ENCODE data around the gene SLX9. TPM values are rescaled to one million over a fixed set of nuclear protein-coding genes. Genes with fewer than 3 reads are reported as not detected.

SLX9 gene
- total and polyA plus RNA-seq, 7 donors: 9.7 to 38.8 (median 20.7) TPM

DNA sequence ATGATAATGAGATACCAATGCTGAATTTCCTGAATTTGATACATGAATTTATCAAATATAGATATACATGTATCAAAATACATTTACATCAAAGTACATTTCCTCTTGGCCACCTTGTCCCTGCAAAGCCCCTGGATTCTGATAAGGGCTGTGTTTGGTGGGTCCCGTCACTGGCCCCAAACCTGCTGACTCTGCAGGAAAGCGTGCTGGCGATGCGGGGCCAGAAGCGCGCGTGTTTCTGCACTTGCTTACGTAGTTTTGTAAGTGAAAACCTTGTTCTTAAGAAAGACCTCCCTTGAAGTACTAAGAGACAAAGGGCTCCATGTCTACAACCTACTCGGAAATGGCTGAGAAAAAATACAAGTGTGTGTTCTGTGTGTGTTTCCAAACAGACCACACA, 30.1 kb upstream of the SLX9 start:
- peaks cover 0 to 65% (median 50%) of the 10 kb centered on the region in 4 donors for H3K4me1 ChIP-seq
- no peaks in the 10 kb centered on the region for H3K36me3 ChIP-seq
- no peaks in the 10 kb centered on the region for H3K27me3 ChIP-seq
- H3K9me3 ChIP-seq: no peaks in the 10 kb centered on the region
- 93 to 95% methylated on average over 9 of the region's 9 CpGs for WGBS, 2 donors
- DNase-seq: no peak
- H3K27ac ChIP-seq: peak overlapping the region in 3 of 4 donors; percentile 62 to 92 (median 83)
- intact Hi-C loops (cut with DNase I): no loop called here
- peak overlapping the region in 1 of 4 donors; percentile 44 for H3K4me3 ChIP-seq
- no peak for TF ChIP-seq EP300 (IDR thresholded peaks at IDR 0.05)
- no peak for TF ChIP-seq POLR2A (IDR thresholded peaks at IDR 0.05)
- TF ChIP-seq, protein P1, sequence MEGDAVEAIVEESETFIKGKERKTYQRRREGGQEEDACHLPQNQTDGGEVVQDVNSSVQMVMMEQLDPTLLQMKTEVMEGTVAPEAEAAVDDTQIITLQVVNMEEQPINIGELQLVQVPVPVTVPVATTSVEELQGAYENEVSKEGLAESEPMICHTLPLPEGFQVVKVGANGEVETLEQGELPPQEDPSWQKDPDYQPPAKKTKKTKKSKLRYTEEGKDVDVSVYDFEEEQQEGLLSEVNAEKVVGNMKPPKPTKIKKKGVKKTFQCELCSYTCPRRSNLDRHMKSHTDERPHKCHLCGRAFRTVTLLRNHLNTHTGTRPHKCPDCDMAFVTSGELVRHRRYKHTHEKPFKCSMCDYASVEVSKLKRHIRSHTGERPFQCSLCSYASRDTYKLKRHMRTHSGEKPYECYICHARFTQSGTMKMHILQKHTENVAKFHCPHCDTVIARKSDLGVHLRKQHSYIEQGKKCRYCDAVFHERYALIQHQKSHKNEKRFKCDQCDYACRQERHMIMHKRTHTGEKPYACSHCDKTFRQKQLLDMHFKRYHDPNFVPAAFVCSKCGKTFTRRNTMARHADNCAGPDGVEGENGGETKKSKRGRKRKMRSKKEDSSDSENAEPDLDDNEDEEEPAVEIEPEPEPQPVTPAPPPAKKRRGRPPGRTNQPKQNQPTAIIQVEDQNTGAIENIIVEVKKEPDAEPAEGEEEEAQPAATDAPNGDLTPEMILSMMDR (IDR thresholded peaks at IDR 0.05): no peak
- TF ChIP-seq POLR2AphosphoS5 (IDR thresholded peaks at IDR 0.05): no peak

DNA sequence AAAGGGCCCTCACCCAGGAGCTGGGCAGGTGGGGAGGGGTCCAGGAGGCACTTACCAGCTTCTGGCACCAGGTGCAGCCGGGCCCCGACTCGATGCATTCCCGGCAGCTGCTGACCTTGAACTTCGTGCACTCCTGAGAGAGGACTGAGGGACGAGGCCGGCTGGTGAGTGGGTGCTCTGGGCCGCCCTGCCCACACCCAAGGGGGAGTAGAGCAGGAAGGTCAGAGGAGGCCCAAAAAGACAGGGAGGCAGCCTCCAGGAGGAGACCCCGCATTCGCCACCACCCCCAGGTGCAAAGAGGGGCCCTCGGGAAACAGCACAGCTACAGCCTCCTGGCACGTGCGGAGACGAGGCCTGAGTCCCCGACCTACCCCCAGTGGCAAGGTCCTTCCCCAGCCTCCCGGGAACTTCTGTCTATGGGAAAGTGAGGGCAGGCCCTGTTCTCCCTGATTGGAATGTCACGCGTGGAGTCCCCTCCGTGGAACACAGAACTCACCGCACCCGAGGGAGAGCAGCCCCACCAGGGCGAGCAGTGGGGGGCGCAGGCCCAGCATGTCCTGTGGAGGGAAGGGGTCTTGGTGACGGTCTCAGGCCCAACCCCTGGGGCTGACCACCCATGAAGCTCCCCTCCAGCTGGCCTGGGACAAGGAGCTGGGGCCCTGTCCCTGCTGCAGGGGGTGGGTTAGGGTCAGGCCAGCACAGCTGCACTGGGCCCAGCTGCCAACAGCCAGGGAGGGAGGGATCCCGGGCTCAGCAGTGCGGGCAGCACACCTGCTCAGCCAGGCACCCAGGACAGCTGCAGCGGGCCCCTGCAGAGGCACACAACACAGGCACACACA, 29.4 kb upstream of the SLX9 start:
- Histone ChIP-seq H3K4me3 (no peak overlapping the region), H3K36me3 (no peaks in the 10 kb centered on the region), H3K4me1 (peaks cover 0 to 60% (median 50%) of the 10 kb centered on the region in 4 donors), H3K27ac (peak overlapping the region in 3 of 4 donors; percentile 62 to 92 (median 83)), H3K9me3 (no peaks in the 10 kb centered on the region), H3K27me3 (no peaks in the 10 kb centered on the region)
- no peak for DNase-seq
- TF ChIP-seq, protein P1 (IDR thresholded peaks at IDR 0.05): no peak
- TF ChIP-seq EP300 (IDR thresholded peaks at IDR 0.05) (no peak), POLR2A (IDR thresholded peaks at IDR 0.05) (no peak), POLR2AphosphoS5 (IDR thresholded peaks at IDR 0.05) (no peak)
- 62 to 78% methylated on average over 27 of the region's 27 CpGs for WGBS, 2 donors
- intact Hi-C loops (cut with DNase I): no loop called here

DNA sequence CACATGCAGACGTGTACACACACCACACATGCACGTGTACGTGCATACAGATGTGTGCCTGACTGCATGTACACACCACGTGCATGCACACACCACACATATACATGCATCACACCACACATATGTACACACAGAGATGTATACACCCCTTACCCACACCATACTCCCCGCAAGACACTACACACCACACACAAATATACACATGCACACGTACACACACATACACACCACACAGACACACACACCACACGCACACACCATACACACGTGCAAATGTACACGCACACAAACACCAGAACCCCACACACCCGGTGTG, 28.8 kb upstream of the SLX9 start:
- no peaks in the 10 kb centered on the region for H3K9me3 ChIP-seq
- intact Hi-C loops (cut with DNase I): no loop called here
- H3K4me3 ChIP-seq: no peak overlapping the region
- DNase-seq: no peak
- peaks cover 0 to 56% (median 49%) of the 10 kb centered on the region in 4 donors for H3K4me1 ChIP-seq
- TF ChIP-seq EP300 (IDR thresholded peaks at IDR 0.05) (no peak), POLR2A (IDR thresholded peaks at IDR 0.05) (no peak)
- TF ChIP-seq, protein P1 (IDR thresholded peaks at IDR 0.05): no peak
- WGBS, 2 donors: 34 to 58% methylated on average over 10 of the region's 10 CpGs
- H3K36me3 ChIP-seq: no peaks in the 10 kb centered on the region
- H3K27me3 ChIP-seq: no peaks in the 10 kb centered on the region
- H3K27ac ChIP-seq: peak overlapping the region in 3 of 4 donors; percentile 62 to 92 (median 83)

- peaks cover 0 to 54% (median 49%) of the 10 kb centered on the region in 4 donors for H3K4me1 ChIP-seq
- 10 to 30% methylated on average over 19 of the region's 19 CpGs for WGBS, 2 donors
- H3K4me3 ChIP-seq: no peak overlapping the region
- H3K36me3 ChIP-seq: no peaks in the 10 kb centered on the region
- H3K27me3 ChIP-seq: no peaks in the 10 kb centered on the region
- TF ChIP-seq POLR2AphosphoS5 (IDR thresholded peaks at IDR 0.05): peak in 3 of 4 donors; percentile 22 to 56 (median 34)
- TF ChIP-seq POLR2A (IDR thresholded peaks at IDR 0.05): no peak
- TF ChIP-seq, protein P1 (IDR thresholded peaks at IDR 0.05): peak in 3 of 4 experiments; percentile 11 to 45 (median 32)
- peak overlapping the region; percentile 54 to 92 (median 72) for H3K27ac ChIP-seq
- no peaks in the 10 kb centered on the region for H3K9me3 ChIP-seq
- DNase-seq: peak; percentile 88
- intact Hi-C loops (cut with DNase I): no loop called here
These were observed 28.3 kb upstream of the SLX9 start for GRCh38 chr21:44911384-44912157.

Measured in sigmoid colon (tissue), 7 donors.